Testis (tissue), 2 donors: Measurements from ENCODE around the gene ACTA2.

ENCODE experiments used
- CTCF ChIP-seq, 3 experiments: fragments of 450-650 bp in 2 of 3; fragments of 200-600 bp in 1 of 3; sonication (generic) in 1 of 3; IDR thresholded peaks; one replicate each; pipeline ENCODE4 v1.5.1; 2016 to 2019; ENCODE audit warnings: antibody characterized with exemption in 3 of 3, mild to moderate bottlenecking in 2 of 3, moderate library complexity in 1 of 3
- POLR2A ChIP-seq: fragments of 450-650 bp; IDR thresholded peaks from one replicate; pipeline ENCODE4 v1.6.1; 2017; ENCODE audit warnings: antibody characterized with exemption, mild to moderate bottlenecking, moderate library complexity

DNA sequence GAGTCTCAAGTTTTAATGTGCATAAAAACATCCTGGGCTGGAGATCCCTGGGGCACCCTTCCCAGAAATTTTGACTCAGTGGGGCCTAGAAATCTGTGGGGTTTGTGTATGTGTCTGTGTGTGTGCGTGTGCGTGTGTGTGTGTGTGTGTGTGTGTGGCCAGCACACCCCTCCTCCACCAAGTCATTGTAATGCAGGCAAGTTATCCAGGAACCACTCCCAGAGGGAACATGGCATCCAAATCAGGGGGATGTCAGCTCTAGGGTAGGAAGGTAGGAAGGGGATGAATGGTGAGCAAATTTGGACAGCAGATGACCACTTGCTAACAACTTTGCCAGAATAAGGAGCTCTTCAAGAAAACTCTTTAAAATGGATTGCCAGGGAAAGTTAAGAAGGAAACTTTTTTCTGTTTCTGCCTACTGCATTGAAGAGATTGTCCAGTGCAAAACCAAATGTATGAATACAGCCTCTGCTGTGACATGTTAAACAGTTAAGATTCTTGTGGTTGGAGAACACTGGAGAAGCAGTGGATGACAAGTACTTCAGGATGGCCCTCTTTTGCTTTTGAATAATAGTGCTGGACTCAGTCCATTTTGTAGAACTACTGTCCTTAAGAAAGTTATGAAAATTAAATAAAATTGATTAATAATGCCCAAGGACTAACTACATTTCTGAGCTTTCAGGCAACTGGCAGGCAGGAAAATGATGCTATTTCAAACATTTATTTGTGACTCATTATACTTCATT is 60.2 kb downstream of the ACTA2 start:
- TF ChIP-seq POLR2A, result no peak
- TF ChIP-seq CTCF (IDR thresholded peaks at IDR 0.05), result no peak
